HG02981 (cell line): ENCODE measurements around the gene QRFP.
"Not testable (repeated sequence)": the region's sequence is repeated elsewhere in the genome, so short reads cannot be mapped to it uniquely, and the experiment has no call there.

Source experiments
- ATAC-seq: cut with Tn5 transposase; IDR thresholded peaks from one replicate; pipeline ENCODE4 v1.9.1; 2021; ENCODE audit warnings: mild to moderate bottlenecking, moderate library complexity; ENCODE audit not compliant: unreplicated experiment

QRFP gene

DNA sequence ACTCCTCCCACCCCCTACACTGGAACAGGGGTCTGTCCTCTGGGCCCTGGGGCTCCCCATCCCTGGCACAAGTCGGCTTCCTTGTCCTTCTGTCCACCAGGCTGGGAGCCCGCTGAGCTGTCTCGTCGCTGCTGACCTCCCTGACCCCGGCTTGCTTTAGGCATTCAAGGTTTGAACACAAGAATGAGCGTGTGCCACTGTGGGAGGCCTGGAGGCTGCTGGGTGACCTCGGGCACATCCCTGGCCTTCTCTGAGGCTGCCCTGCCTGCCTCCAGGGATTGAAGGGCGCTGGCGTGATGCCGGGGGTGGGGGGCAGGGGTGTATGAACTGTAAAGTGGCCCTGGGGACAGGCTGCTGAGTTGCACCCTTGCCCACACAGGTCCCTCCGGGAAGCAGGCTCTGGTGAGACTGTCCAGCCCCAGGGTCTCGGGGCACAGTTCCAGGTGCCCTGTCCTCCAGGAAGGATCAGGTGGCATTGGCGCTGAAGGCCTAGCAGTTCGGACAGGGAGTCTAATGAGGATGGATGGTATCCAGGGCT, 24.2 kb upstream of the QRFP start:
- ATAC-seq, result no peak

DNA sequence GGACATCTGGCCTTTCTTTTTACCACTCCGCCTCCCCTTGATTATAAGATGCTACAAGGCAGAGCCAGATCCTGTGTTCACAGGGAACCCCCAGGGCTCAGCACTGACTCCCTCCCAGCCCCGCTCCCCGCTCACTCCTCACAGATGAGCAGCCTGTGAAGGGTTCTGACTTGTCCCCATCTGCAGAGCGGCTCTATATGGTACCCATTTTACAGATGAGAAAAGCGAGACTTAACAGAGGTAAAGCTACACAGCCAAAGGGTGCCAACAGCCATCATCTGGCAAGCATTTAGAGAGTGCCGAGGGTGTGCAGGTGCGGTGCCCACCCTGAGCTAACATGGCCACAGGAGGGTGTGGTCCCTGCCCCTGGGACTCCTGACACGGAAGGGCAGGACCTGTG, 23.6 kb upstream of the QRFP start:
- ATAC-seq, result no peak

DNA sequence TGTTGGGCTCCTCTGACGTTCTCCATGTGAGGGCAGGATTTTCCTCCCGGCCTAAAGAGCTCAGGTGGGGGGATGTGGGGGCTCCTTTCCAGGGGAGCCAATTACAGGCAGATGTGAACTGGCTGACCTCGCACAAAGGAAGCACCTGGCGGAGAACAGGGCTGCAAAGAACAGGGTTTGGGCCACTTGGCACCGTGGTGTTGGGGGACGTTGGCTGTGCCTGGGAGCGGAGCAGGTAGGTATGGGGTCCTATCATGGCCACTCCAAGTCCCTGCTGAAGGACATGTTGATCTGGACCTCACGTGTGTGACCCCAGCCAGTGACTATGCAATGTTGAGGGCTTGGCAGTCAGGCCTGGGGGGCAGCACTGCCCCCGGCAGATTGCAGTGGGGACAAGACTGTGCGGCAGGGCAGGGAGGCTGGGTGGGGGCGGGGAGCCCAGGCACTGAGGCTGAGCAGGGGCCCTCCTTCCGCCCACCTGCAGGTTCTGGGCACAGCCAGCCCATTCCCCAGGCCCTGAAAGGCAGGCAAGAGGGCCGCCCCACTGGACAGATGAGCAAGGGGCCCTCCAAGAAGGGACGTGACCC, 23.0 kb upstream of the QRFP start:
- ATAC-seq, result no peak

DNA sequence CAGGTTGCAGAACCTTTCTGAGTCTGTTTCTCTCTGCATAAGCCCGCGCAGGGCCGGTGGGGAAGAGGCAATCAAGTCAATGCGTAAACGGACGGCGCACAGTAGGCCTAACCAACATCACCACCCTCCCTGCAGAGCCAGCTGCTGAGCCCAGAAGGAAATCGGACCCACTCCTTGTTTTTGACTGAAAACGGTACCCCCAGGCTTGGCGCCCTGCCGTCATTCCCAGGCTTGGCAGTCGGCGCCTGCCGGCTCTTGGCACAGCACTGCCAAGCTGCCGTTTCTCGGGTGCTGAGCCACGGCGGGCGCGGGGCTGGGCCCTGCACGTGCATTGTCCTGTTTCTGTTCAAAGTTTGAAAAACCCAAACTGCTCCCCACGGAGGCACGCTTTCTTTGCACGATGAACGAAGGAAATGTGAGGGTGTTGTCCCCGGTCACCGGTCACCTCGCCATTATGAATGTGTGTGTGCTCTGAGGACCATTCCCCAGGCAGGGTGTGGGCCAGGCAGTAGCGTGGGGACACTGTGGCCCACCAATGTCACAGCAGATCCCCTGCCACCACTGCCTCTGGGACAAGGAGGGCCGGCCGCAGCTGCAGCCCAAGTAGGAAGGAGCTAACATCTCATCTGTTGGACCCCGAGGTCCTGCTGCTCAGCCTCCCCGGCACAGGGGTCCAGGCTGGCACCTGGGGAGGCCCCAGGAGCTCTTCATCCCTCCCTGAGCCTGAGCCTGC, 22.4 kb upstream of the QRFP start:
- ATAC-seq, result no peak

DNA sequence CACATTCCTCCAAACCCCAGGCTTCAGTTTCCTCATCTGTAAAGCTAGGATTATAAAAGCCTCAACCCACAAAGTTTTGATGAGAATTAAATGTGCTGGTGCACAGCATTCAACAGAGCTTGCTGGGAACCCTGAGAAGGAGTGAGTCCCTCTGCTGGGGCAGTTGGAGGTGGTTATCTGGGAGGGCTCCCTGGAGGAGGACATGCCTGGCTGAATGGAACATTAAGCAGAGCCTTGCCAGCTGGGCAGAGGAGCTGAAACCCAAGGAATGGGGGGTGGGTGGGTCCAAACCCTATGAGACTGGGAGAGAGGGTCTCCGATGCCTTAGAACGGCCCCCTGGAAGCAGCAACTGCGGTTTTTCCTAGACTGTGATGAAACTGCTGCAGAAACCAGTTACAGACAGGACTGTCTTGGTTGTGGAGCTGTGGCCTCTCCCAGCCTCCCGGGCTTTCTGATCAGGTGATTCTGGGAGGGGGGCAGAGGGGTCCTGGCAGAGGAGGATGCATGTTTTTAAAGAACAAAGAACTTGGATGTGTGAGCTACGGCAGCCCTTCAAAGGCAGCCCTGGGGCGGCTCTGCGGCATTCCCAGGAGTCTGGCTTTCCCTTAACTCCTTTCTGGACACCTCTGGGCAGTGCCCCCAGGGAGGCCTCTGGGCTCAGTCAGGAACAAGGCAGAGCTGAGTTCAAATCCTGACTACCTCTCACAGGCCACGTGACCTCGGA, 21.7 kb upstream of the QRFP start:
- no peak for ATAC-seq

DNA sequence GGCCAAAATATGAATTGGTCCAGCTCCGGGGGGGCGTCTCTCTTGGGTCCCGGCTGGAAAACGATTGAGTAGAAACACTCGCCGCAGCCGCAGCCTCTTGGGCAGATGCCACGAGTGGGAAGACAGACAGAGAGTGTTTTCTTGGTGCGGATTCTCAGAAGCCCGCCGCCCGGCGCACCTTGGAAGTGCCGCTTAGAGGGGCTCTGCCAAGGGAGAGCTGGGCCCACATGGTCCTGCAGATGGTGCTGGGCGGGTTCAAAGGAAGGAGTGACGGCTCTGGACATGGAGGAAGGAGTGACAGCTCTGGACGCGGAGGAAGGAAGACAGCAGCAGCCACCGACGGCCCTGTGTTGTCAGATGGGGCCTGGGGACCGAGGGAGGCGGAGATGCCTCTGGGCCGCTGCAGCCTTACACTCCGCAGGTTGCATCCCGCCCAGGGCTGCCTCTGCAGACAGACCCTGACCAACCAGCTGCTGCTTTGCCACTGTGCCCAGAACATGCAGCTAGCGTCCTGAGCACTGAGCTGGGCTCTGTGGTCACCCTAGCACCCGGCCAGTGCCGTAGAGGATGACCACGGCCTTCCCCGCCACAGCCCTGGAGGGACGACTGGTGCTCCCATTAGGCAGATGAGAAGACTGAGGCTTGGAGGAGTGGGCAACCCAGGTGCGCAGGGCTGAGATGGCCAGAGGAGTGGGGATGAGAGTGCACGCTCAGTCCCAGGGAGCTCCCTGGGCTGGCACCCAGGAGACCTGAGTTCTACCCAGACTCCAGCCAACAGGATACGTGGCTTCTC, 20.8 kb upstream of the QRFP start:
- no peak for ATAC-seq

DNA sequence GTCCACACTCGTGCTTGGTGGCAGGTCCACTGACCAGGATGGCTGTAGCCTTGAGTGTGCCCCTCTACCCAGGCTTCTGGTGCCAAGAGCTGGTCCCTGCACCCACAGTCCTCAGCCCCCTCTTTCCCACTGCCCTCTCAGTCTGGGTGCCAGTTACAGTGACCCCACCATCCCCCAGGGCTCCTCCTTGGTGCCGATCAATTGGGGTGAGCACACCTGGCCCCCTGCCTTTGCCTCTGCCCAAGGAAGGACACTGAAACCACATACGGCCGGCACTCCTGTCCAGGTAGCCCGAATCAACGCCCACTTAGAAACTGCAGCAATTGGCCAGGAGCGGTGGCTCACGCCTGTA, 18.5 kb upstream of the QRFP start:
- no peak for ATAC-seq

DNA sequence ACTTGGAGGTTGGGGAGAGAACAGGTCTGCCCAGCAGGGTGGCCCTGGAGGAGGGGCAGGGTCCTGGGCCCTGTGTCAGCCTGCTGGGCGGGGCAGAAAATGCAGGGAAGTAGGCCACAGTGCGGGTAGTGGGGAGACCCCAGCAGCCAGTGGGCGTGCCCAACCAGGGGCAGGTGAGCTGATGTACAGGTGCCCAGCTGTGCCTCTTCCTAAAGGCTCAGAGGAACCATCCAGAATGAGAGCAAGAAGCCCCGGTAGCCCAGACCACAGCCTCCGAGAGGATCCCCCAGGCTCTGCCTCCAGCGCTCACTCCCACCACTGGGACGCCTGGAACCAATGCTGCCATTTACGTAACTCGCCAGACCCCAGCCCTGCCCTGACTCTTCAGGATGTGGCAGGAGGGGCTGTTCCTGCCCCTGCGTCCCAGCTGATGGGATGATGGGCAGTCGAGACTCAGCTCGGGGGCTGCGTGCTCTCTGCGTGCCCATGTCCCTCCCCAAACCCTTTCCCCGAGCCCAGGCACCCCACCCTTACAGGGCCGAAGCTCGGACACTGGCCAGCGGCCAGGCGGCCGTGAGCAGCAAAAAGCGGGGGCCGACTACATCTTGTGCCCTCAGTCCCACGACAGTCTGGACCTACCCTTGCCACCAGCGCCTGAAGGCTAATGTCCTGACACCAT, 17.9 kb upstream of the QRFP start:
- ATAC-seq, result no peak

DNA sequence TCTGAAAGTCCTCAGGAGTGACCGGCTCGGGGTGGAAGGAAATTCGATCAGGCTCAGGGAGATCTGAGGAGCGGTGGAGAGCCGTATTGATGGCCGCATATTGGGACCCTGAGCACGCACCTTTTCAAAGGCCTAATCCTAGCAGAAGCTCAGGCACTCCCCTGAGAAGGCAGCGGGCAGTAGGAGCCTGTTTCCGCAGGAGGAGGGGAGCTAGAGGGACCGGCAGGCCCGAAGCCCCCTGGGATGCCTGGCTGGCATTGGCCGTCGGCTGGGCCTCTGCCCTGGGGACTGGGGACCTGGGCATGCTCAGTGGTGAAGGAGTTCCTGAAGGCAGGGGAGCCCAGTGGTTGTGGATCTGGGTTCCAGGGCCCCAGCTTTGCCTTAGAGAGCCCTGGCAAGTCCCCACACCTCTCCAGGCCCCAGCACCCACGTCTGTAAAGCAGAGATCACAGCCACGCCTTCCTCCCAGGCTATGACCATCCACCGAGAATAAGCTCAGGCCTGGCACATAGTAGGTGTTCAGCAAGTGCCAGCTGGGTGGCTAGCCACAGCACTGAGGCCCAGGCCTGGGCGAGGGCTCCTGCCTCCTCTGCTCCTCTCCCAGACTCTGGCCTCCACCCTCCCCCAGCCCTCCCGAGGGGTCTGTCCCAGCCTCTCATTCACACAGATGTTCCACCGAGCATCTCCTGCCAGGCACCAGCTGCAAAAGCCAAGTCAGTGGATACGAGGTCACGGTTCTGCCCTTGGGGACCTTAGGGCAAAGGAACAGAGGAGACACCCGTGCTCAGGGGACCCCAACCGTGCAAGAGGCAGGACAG, 17.2 kb upstream of the QRFP start:
- ATAC-seq, result no peak

DNA sequence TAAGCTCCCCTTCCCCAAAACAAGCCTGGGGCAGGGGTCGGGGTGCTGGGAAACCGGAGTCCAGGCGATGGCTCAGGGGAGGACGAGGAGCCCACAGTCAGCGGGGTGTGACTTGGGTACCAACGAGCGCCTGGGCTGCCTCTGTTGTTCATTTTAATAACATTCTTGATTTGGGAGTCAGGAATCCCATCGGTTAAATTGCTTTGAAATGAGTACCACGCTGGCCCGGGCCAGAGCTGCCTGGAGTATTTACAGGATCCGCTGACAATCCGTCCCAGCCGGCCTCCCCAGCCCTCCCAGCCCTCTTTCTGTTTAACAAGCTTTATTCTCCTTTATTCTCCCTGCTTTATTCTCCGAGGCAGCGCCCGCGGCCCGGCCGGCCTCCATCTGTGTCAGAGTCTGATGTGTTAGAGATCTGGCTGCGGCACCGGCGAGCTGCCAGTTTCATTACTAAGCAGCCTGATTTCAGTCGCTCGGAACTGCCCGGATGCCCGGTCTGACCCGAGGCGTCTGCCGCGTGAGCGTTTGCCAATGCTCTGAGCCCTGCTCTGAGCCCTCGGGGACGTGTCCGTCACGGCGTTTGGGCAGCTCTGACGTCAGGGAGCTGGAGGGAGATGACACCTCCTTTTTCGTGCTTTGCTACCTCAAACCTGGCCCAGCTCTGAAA, 16.5 kb upstream of the QRFP start:
- no peak for ATAC-seq

DNA sequence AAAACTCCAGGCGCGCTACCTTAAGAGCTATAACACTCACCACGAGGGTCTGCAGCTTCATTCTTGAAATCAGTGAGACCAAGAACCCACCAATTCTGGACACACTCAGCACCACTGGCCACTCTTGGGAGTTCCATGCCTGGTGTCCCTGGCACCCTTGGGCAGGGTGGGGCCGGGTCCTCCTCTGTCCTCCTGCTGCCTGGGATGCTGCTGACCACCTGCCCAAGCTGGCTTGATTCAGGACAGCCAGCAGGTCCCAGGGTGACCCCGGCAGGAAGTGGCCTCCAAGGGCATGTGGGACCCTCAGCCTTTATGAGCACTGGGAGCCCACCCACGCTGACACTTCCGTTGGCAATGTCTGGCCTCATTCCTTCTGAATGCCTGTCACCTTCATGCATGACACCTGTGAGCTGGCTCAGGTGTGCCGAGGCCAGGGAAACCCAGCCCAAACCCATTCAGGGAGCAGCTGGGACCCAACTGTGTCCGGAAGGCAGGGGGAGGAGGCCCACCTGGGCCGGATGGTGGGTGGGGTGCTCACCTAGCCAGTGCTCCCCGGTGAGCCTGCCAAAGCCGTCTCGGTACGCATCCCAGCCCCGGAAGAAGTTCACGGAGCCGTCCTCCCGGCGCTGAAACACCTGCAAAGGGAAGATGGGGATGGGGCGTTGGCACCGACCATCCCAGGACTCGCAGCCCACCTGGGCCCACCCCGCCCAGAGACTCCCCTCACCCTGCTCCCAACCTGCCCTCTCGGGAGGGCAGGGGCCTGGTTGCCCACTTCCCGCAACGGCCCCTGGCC, 14.8 kb upstream of the QRFP start:
- ATAC-seq, result no peak

DNA sequence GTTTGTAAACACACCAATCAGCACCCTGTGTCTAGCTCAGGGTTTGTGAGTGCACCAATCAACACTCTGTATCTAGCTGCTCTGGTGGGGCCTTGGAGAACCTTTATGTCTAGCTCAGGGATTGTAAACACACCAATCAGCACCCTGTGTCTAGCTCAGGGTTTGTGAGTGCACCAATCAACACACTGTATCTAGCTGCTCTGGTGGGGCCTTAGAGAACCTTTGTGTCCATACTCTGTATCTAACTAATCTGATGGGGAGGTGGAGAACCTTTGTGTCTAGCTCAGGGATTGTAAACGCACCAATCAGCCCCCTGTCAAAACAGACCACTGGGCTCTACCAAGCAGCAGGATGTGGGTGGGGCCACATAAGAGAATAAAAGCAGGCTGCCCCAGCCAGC, 14.1 kb upstream of the QRFP start:
- not testable (repeated sequence) for ATAC-seq

DNA sequence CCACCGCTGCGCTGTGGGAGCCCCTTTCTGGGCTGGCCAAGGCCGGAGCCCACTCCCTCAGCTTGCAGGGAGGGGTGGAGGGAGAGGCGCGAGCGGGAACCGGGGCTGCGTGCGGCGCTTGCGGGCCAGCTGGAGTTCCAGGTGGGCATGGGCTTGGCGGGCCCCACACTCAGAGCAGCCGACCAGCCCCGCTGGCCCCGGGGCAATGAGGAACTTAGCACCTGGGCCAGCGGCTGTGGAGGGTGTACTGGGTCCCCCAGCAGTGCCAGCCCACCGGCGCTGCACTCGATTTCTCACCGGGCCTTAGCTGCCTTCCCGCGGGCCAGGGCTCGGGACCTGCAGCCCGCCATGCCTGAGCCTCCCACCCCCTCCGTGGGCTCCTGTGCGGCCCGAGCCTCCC, 13.4 kb upstream of the QRFP start:
- ATAC-seq, result not testable (repeated sequence)

DNA sequence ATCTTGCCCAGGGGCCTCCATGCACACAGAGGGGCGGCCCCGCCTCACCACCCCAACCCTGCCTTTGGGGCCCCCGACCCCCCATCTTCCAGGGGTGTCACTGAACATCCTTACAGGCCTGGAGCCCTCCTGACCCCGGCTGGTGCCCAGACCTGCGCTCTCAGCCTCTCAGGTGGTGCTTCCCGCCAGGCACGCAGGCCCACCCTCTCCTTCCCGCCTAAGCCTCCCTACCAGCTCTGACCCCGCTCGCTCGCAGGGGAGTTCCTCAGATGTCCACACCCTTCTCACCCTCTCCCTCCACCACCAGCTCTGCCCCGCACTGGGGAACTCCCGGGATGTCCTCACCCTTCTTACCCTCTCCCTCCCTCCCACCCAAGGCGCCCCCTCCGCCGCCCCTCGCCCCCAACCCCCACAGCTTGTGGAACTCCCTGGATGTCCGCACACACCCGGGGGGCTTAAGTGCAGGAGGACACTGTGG, 12.3 kb upstream of the QRFP start:
- ATAC-seq, result no peak

DNA sequence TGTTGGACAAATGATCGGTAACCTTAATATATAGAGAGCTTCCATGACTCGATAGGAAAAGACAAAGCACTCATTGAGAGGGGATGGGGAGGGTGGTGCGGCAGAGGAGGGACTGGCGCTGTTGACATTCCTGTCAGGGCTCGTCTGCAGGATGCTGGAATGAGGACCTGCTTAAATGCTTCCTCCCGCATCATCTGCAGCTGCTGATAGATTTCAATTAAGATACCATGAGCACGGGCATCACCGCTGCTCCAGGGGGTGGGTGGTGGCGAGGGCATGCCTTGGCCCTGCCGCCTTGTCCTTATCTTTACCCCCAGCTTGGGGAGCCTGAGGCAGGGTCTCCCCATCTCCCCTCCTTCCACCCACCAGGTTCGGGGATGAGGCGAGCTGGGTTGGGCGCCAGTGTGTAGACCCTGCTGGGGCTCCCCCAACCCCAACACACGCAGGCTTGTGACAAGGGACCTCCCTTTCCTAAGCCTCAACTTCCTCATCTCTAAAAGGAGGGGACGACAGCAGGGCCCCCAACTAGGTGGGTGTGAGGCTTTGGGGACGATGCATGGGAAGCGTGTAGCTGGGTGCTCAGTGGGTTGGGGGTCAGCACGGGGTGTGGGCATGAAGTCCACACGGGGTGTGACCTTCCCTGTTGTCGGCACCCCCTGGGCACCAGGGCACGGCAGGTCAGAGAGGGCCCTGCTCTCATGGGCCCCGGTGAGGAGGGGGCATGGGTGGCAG, 11.7 kb upstream of the QRFP start:
- ATAC-seq, result no peak

DNA sequence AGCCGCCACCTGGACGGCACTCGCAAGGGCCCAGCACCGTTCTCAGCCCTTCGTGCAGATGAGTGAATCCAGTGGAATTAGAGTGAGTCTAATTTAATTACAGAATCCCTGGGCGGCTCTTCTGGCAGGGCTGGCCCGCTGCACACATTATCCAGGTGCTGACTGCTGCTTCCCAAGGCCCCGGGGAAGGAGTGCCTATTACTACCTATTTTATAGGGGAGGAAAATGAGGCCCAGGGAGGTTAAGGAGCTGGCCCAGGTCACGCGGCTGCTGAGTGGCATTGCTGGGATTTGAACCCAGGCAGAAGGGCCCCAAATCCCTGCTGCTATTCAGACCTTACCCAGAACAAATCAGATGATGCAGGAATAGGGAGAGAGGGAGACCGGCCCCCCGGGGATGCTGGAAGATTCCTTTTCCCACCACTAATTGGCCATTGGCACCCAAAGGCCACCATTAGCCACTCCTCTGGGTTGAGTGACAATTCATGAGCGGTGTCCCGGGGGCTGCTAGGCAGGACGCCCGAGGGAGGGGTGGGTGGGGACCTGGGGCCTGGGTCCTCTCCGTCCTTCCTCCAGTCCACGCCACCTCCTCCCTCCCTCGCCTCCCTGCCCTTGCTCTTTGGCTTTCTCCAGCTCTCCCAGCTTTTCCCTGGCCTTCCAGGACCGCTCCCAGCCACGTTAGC, 10.3 kb upstream of the QRFP start:
- ATAC-seq, result no peak
